ENCODE measurements around the gene ZNF407. TPM values are rescaled to one million over a fixed set of nuclear protein-coding genes. Genes with fewer than 3 reads are reported as not detected.

The ZNF407 gene
- total and polyA plus RNA-seq, 4 donors: 1.9 to 16.5 (median 6.6) TPM

DNA sequence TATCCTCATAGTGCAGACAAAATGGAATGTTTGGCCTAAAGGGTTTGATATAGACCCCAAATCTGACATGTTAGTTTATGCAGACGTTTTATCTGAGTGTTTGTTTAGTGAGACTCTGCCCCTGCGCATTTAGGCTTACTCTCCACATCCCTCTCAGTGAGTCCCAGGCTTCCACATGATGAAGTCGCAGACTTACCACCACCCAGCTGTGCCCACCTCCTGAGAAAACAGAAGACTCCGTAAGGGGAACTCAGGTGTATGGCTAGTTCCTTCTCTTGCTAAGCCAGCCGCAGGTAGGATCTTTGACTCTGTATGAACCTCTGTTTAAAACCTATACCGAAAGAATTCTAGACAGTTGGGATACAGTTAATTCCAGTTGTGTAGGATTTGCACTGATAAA lies 338.7 kb downstream of the ZNF407 start:
- Histone ChIP-seq H3K4me3 (ENCODE audit: low read depth in 1 of 3, low read length in 3 of 3) (no peak overlapping the region), H3K9ac (ENCODE audit: low read depth in 1 of 2, low read length in 2 of 2) (no peak overlapping the region), H3K36me3 (ENCODE audit: control insufficient read depth in 4 of 4, insufficient read depth in 3 of 4, low read depth in 1 of 4, low read length in 3 of 4) (peaks cover 0 to 2% (median 0%) of the 10 kb centered on the region in 4 donors), H3K9me3 (ENCODE audit: control insufficient read depth in 4 of 4, low read length in 3 of 4) (no peaks in the 10 kb centered on the region), H3K4me1 (ENCODE audit: control insufficient read depth in 4 of 4, insufficient read depth in 4 of 4, low read length in 3 of 4) (no peaks in the 10 kb centered on the region), H3K27ac (ENCODE audit: low read depth in 1 of 2, low read length in 2 of 2) (no peak overlapping the region), H3K27me3 (ENCODE audit: control insufficient read depth in 4 of 4, insufficient read depth in 4 of 4, low read length in 3 of 4) (no peaks in the 10 kb centered on the region)
- WGBS: 88% methylated on average over 6 of the region's 6 CpGs
- TF ChIP-seq NR2F2 (IDR thresholded peaks at IDR 0.05) (no peak), HNF4G (IDR thresholded peaks at IDR 0.05) (no peak), YY1 (IDR thresholded peaks at IDR 0.05) (no peak)
- TF ChIP-seq, protein P1, sequence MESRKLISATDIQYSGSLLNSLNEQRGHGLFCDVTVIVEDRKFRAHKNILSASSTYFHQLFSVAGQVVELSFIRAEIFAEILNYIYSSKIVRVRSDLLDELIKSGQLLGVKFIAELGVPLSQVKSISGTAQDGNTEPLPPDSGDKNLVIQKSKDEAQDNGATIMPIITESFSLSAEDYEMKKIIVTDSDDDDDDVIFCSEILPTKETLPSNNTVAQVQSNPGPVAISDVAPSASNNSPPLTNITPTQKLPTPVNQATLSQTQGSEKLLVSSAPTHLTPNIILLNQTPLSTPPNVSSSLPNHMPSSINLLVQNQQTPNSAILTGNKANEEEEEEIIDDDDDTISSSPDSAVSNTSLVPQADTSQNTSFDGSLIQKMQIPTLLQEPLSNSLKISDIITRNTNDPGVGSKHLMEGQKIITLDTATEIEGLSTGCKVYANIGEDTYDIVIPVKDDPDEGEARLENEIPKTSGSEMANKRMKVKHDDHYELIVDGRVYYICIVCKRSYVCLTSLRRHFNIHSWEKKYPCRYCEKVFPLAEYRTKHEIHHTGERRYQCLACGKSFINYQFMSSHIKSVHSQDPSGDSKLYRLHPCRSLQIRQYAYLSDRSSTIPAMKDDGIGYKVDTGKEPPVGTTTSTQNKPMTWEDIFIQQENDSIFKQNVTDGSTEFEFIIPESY (IDR thresholded peaks at IDR 0.05): no peak
- DNase-seq (ENCODE audit: low spot score): no peak

DNA sequence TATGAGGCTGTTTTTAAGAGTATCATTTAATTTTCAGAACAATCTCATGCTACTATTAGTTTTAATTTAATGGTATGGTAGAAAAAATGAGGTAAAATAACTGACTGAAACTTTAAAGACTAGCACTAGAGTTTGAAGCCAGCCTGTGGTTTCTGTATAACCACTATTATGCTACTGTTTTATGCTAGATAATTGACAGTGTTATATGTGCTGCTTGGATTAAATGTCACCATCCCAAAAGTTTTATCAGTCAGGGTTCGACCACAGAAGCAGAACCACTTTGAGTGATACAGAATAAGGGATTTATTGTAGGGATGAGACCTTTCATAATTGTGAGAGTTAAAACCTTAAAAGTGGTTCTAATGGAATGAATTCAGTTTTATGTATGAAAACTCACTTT lies 339.6 kb downstream of the ZNF407 start:
- no peak for DNase-seq (ENCODE audit: low spot score)
- WGBS: 96% methylated on average over 1 of the region's 1 CpG
- Histone ChIP-seq H3K4me1 (ENCODE audit: control insufficient read depth in 4 of 4, insufficient read depth in 4 of 4, low read length in 3 of 4) (no peaks in the 10 kb centered on the region), H3K9ac (ENCODE audit: low read depth in 1 of 2, low read length in 2 of 2) (no peak overlapping the region), H3K27ac (ENCODE audit: low read depth in 1 of 2, low read length in 2 of 2) (no peak overlapping the region), H3K27me3 (ENCODE audit: control insufficient read depth in 4 of 4, insufficient read depth in 4 of 4, low read length in 3 of 4) (no peaks in the 10 kb centered on the region), H3K4me3 (ENCODE audit: low read depth in 1 of 3, low read length in 3 of 3) (no peak overlapping the region), H3K9me3 (ENCODE audit: control insufficient read depth in 4 of 4, low read length in 3 of 4) (no peaks in the 10 kb centered on the region), H3K36me3 (ENCODE audit: control insufficient read depth in 4 of 4, insufficient read depth in 3 of 4, low read depth in 1 of 4, low read length in 3 of 4) (peaks cover 0 to 2% (median 0%) of the 10 kb centered on the region in 4 donors)
- TF ChIP-seq ATF3 (IDR thresholded peaks at IDR 0.05): no peak
- TF ChIP-seq, protein P1 (IDR thresholded peaks at IDR 0.05): no peak
- no peak for TF ChIP-seq RXRA (IDR thresholded peaks at IDR 0.05)
- TF ChIP-seq HNF4G (IDR thresholded peaks at IDR 0.05): no peak
- no peak for TF ChIP-seq HNF4A (conservative IDR thresholded peaks at IDR 0.05)
- TF ChIP-seq FOXA1 (IDR thresholded peaks at IDR 0.05): no peak
- no peak for TF ChIP-seq TAF1 (conservative IDR thresholded peaks at IDR 0.05)

GRCh38 chr18:74940856-74941255 lies 343.2 kb downstream of the ZNF407 start:
- no peak for DNase-seq (ENCODE audit: low spot score)
- H3K9me3 ChIP-seq (ENCODE audit: control insufficient read depth in 4 of 4, low read length in 3 of 4): no peaks in the 10 kb centered on the region
- no peaks in the 10 kb centered on the region for H3K27me3 ChIP-seq (ENCODE audit: control insufficient read depth in 4 of 4, insufficient read depth in 4 of 4, low read length in 3 of 4)
- no peaks in the 10 kb centered on the region for H3K36me3 ChIP-seq (ENCODE audit: control insufficient read depth in 4 of 4, insufficient read depth in 3 of 4, low read depth in 1 of 4, low read length in 3 of 4)
- no peaks in the 10 kb centered on the region for H3K4me1 ChIP-seq (ENCODE audit: control insufficient read depth in 4 of 4, insufficient read depth in 4 of 4, low read length in 3 of 4)
- no peak overlapping the region for H3K27ac ChIP-seq (ENCODE audit: low read depth in 1 of 2, low read length in 2 of 2)
- 98% methylated on average over 5 of the region's 5 CpGs for WGBS
- no peak overlapping the region for H3K9ac ChIP-seq (ENCODE audit: low read depth in 1 of 2, low read length in 2 of 2)
- no peak overlapping the region for H3K4me3 ChIP-seq (ENCODE audit: low read depth in 1 of 3, low read length in 3 of 3)
- TF ChIP-seq RAD21 (IDR thresholded peaks at IDR 0.05) (no peak), REST (IDR thresholded peaks at IDR 0.05) (no peak), EGR1 (IDR thresholded peaks at IDR 0.05; ENCODE audit: low read depth in 2 of 2) (no peak), SP1 (IDR thresholded peaks at IDR 0.05) (no peak), ATF3 (IDR thresholded peaks at IDR 0.05) (no peak), RXRA (IDR thresholded peaks at IDR 0.05) (no peak), NR2F2 (IDR thresholded peaks at IDR 0.05) (no peak), GABPA (IDR thresholded peaks at IDR 0.05 in 1 of 2, conservative IDR thresholded peaks at IDR 0.05 in 1 of 2) (no peak), TAF1 (conservative IDR thresholded peaks at IDR 0.05) (no peak), YY1 (IDR thresholded peaks at IDR 0.05) (no peak), JUND (IDR thresholded peaks at IDR 0.05) (no peak), CTCF (IDR thresholded peaks at IDR 0.05; ENCODE audit: low read depth, low read length, missing input control) (no peak), HNF4G (IDR thresholded peaks at IDR 0.05) (no peak)
